Activated naive CD8-positive, alpha-beta T cell treated with anti-CD3 and anti-CD28 coated beads, Interleukin-2, amount 50 U/mL, for 24 hours (primary cell): Measurements from ENCODE around the gene CDKAL1.

Experiments
- ATAC-seq: fragments of 150-1000 bp; cut with Tn5 transposase; one replicate; pipeline ENCODE4 v1.10.0; 2021
- DNase-seq: peaks from one replicate; pipeline ENCODE4 v3.0.0; 2021
- H3K27ac Mint-ChIP-seq: one replicate; pipeline ENCODE4 v1.8.0; 2021; ENCODE audit warnings: mild to moderate bottlenecking, mixed read lengths
- H3K27me3 Mint-ChIP-seq: one replicate; pipeline ENCODE4 v1.8.0; 2021; ENCODE audit warnings: mixed read lengths
- H3K36me3 Mint-ChIP-seq: one replicate; pipeline ENCODE4 v1.8.0; 2021; ENCODE audit warnings: low read depth, mixed read lengths
- H3K4me1 Mint-ChIP-seq: one replicate; pipeline ENCODE4 v1.8.0; 2021; ENCODE audit warnings: mixed read lengths
- H3K4me3 Mint-ChIP-seq: one replicate; pipeline ENCODE4 v1.8.0; 2021; ENCODE audit warnings: mild to moderate bottlenecking, moderate library complexity, mixed read lengths
- H3K9me3 Mint-ChIP-seq: one replicate; pipeline ENCODE4 v1.8.0; 2021; ENCODE audit warnings: mixed read lengths

Gene CDKAL1

DNA sequence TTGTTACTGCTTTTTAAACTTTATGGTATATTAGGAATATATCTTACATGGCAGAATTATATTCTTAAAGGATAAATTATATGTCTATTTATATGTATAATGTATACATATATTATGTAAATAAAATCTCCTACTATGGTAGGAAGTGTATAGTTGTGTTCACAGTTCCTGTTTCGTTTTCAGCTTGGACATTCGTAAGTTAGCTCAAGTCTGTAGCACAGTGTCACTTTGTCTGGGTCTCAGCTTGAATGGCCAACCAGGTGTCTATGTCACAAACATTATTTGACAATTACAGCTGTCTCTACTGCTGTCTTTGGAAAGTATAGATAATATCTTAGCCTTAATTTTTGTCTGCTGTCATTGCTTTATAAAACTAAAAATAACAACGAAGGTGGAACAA is 303.9 kb downstream of the CDKAL1 start:
- ATAC-seq, result no peak

DNA sequence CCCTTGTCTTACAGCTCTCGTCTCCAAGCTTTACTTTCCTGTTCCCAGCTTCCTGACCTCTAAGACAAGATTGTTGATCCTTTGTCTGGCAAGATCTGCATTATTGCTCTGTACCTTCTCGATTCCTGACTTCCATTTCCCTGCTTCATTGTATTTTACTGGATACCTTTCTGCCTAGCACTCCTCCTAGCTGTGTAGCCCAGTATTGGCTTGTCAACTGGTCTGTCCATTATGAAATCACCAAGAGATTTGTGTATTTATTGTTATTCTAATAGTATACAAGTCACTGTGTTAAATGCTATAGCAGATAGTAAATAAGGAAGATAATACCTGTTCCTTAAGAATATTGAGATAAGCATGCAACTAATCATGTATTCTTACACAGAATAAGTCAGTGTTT is 305.4 kb downstream of the CDKAL1 start:
- no peak overlapping the region for H3K27ac Mint-ChIP-seq
- no peak for ATAC-seq
- H3K27me3 Mint-ChIP-seq, result no peaks in the 10 kb centered on the region
- H3K36me3 Mint-ChIP-seq, result peaks cover 22% of the 10 kb centered on the region
- no peak for DNase-seq
- H3K4me3 Mint-ChIP-seq, result no peak overlapping the region
- H3K4me1 Mint-ChIP-seq, result peaks cover 28% of the 10 kb centered on the region
- no peaks in the 10 kb centered on the region for H3K9me3 Mint-ChIP-seq

More for the DNA sequence above, 303.9 kb downstream of the CDKAL1 start:
- no peaks in the 10 kb centered on the region for H3K9me3 Mint-ChIP-seq
- peaks cover 18% of the 10 kb centered on the region for H3K36me3 Mint-ChIP-seq
- H3K4me3 Mint-ChIP-seq, result no peak overlapping the region
- H3K27me3 Mint-ChIP-seq, result no peaks in the 10 kb centered on the region
- no peak for DNase-seq
- H3K4me1 Mint-ChIP-seq, result peaks cover 34% of the 10 kb centered on the region
- no peak overlapping the region for H3K27ac Mint-ChIP-seq

DNA sequence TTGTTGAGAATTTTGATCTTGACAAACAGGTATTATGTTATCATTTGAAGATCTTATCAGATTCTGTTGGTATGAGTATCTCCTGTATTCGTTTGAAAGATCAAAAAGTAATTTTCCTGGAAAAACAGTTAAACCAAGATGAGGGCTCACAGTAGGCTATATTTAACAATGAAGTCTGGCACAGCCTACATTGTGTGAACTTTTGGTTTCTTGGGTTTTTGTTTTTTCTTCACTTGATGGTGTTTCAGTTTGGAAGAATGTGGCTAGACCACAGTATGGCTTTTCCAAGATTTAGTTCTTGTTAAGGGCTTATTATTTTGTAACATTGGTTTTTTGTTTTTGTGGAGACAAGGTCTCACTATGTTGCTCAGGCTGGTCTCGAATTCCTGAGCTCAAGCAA is 306.4 kb downstream of the CDKAL1 start:
- DNase-seq, result no peak
- Mint-ChIP-seq H3K4me3 (no peak overlapping the region), H3K9me3 (no peaks in the 10 kb centered on the region), H3K27ac (peak overlapping the region; percentile 25), H3K36me3 (peaks cover 20% of the 10 kb centered on the region), H3K27me3 (no peaks in the 10 kb centered on the region), H3K4me1 (peaks cover 26% of the 10 kb centered on the region)
- ATAC-seq, result no peak

DNA sequence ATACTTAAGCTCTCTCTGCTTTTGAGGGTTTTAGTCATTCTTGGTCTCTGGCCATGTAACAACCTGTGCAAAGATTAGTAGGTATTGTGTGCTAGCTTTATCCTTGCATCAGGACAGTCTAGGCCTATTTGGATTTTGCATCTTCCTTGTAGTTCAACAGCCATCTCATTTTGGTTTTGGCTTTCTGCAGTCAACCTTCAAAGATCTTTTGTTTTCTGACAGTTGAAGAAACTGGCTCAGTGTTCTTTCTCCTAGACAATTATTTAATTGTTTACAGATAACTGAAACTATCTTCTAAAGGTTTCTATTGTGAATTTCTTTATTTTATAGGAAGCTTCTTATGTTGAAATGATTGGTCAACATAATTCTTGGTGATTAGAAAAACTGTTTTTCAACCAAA is 307.5 kb downstream of the CDKAL1 start:
- ATAC-seq, result no peak
- Mint-ChIP-seq H3K36me3 (peaks cover 22% of the 10 kb centered on the region), H3K4me3 (no peak overlapping the region), H3K4me1 (peaks cover 23% of the 10 kb centered on the region), H3K9me3 (no peaks in the 10 kb centered on the region), H3K27ac (no peak overlapping the region), H3K27me3 (no peaks in the 10 kb centered on the region)
- DNase-seq, result no peak

DNA sequence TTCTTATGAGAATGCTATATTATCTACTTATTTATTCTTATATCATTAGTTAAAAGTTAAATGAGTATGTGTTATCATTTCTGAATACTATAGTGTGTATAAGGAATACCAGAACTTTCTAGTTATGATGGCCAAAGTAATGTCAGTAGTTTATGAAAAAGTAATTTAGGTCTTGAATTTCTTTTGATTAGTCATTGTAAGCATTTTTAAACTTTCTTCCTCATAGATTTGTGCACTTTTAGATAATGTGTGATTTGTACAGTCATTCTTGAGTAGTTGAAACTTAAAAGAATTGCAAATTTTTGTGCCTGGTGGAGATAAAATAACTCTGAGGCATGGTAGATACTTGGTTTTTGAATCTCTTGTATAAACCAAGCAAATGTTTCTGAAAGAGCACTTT is 311.3 kb downstream of the CDKAL1 start:
- H3K36me3 Mint-ChIP-seq, result peaks cover 24% of the 10 kb centered on the region
- H3K9me3 Mint-ChIP-seq, result no peaks in the 10 kb centered on the region
- no peaks in the 10 kb centered on the region for H3K27me3 Mint-ChIP-seq
- ATAC-seq (no peak), DNase-seq (no peak)
- H3K4me3 Mint-ChIP-seq, result no peak overlapping the region
- H3K4me1 Mint-ChIP-seq, result peaks cover 15% of the 10 kb centered on the region
- H3K27ac Mint-ChIP-seq, result no peak overlapping the region

DNA sequence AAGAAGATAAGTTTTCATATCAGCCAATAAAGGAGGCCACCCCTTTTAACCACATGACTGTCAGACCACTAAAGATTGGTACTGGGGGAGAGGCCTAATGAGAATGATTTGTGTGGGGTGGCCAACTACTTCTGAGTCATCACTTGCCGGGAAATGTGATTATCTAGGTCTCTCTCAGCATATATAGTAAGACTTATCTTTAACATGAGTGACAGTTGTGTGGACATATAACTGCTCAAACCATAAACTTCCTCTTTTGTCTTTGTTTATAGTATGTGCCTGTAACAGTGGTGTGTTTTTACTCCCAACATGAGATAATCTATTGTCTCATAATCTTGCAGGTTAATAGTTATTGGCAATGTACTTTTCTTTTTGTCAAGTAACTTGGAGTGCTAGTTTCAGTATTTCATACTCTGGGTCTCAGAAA is 312.4 kb downstream of the CDKAL1 start:
- Mint-ChIP-seq H3K4me1 (peaks cover 9% of the 10 kb centered on the region), H3K27ac (peak overlapping the region; percentile 18), H3K27me3 (no peaks in the 10 kb centered on the region), H3K9me3 (no peaks in the 10 kb centered on the region), H3K36me3 (peaks cover 24% of the 10 kb centered on the region), H3K4me3 (no peak overlapping the region)
- ATAC-seq, result peak; percentile 72
- DNase-seq, result no peak

DNA sequence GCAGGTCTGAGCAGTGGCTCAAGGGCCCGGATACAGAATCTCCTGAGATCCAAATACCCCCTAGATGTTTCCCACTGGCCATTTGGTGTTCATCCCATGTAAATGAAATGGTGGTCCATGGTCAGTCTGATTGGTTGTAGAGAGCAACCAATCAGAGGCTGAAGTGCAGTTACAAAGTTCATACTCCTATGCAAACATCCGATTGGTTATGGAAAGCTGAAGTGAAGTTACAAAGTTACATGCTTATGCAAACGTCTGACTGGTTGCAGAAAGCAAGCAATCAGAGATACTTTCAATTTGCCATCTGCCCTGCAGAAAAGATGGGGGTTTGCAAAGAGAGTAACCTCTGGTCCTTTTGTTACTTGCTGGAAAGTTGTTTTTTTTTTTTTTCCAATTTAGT is 313.6 kb downstream of the CDKAL1 start:
- ATAC-seq (no peak), DNase-seq (no peak)
- Mint-ChIP-seq H3K4me3 (no peak overlapping the region), H3K27me3 (no peaks in the 10 kb centered on the region), H3K9me3 (no peaks in the 10 kb centered on the region), H3K27ac (no peak overlapping the region), H3K36me3 (peaks cover 26% of the 10 kb centered on the region), H3K4me1 (peaks cover 9% of the 10 kb centered on the region)

DNA sequence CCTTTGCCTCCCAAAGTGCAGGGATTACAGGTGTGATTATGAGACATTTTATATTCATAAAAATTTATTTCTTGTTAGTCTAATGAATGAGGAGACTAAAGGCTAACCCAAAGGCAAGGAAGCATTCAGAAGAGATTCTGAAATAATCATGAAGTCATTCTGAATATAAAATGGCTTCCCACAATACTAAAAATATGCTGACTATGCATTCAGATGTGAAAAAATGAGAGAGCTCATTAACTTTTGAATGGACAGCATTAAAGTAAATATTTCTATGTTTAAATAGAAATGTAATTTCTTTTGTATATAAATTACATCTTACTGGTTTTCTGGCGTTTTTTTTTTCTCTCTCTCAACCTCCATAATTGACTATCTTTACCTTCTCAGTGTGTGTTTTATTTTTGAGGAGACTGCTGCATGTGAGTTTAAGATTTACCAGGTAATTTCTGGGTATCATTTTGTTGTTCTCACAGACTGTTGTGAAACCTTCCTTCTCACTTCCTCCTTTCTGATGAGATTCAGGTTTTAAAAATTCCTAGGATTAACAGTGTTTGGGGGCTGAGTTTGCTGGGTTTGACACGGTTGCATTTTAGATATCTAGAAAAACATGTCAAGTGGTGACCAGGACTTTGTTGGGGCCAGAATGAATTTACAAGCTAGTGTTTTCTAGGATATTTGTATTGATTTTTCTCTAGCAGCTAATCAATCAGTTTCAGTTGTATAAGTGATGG is 316.6 kb downstream of the CDKAL1 start:
- no peak for ATAC-seq
- no peaks in the 10 kb centered on the region for H3K27me3 Mint-ChIP-seq
- H3K27ac Mint-ChIP-seq, result no peak overlapping the region
- peaks cover 9% of the 10 kb centered on the region for H3K4me1 Mint-ChIP-seq
- peaks cover 22% of the 10 kb centered on the region for H3K36me3 Mint-ChIP-seq
- no peak overlapping the region for H3K4me3 Mint-ChIP-seq
- no peaks in the 10 kb centered on the region for H3K9me3 Mint-ChIP-seq
- no peak for DNase-seq

DNA sequence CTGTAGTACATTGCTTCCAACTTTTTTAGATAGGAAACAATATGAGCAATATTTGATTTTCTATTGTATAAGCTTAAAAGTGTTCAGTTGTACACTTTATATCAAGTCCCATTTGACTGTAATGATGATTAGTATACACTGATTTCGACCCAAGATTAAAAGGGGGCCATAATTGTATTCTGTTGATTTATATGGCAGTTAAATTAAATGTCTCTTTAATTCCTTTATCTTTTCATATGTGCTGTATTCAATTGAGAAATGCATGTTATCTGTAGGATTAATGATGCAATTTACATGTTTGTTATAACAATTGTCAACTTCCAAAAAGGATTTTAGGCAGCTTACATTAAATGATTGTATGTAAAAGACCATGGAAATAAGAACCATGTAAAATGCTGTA is 317.5 kb downstream of the CDKAL1 start:
- H3K4me1 Mint-ChIP-seq, result peaks cover 3% of the 10 kb centered on the region
- H3K27me3 Mint-ChIP-seq, result no peaks in the 10 kb centered on the region
- ATAC-seq (no peak), DNase-seq (no peak)
- H3K9me3 Mint-ChIP-seq, result no peaks in the 10 kb centered on the region
- no peak overlapping the region for H3K4me3 Mint-ChIP-seq
- H3K27ac Mint-ChIP-seq, result no peak overlapping the region
- peaks cover 17% of the 10 kb centered on the region for H3K36me3 Mint-ChIP-seq

DNA sequence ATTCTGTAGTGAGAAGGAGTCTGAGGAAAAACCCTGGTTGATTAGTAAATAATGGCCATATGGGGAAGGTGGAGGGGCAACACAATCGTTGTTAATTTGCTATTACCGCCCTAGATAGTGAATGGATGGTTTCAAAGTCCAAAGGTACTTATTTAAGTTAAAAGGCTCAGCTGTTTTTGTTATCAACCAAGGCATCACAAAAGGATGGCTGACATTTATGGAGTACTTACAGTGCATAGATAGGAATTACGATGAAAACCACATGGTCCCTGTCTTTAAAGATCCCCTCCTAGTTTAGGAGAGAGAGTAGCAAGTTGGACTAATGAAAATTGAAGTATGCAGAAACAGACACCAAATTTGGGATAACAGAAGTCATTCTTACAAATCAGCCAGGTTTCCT is 319.6 kb downstream of the CDKAL1 start:
- DNase-seq (no peak), ATAC-seq (no peak)
- H3K27ac Mint-ChIP-seq, result no peak overlapping the region
- H3K27me3 Mint-ChIP-seq, result no peaks in the 10 kb centered on the region
- no peaks in the 10 kb centered on the region for H3K9me3 Mint-ChIP-seq
- H3K36me3 Mint-ChIP-seq, result peaks cover 6% of the 10 kb centered on the region
- H3K4me1 Mint-ChIP-seq, result no peaks in the 10 kb centered on the region
- H3K4me3 Mint-ChIP-seq, result no peak overlapping the region

DNA sequence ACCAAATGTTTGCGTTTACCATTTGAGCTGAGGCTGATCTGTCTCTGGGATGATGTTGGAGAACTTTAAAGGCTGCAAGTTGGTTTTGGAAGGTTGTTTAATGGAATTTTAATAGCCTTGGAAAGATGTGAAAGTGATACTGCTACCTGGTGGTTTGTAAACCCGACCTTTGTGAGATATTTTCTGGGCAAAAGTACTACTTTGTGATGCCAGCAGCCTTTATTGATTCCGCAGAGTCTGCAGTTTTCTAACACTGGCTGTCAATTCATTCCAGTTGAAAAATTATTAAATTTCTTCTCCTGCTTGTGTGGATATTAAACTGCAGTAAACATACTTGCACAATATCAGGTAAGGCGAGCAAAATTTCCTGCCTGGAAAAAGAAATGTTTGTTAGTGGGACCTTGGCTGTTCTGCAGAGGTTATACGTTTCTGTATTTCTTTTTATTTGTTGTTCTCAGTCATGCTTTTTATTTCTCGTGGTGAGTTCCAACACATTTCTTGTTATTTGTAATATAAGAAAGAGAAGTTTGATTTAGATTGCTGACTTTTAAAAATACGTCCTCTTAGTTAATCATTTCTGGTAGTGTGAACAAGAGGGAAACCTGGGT is 322.5 kb downstream of the CDKAL1 start:
- Mint-ChIP-seq H3K4me3 (no peak overlapping the region), H3K27me3 (no peaks in the 10 kb centered on the region), H3K9me3 (no peaks in the 10 kb centered on the region), H3K36me3 (peaks cover 12% of the 10 kb centered on the region), H3K27ac (no peak overlapping the region), H3K4me1 (no peaks in the 10 kb centered on the region)
- ATAC-seq (no peak), DNase-seq (no peak)

DNA sequence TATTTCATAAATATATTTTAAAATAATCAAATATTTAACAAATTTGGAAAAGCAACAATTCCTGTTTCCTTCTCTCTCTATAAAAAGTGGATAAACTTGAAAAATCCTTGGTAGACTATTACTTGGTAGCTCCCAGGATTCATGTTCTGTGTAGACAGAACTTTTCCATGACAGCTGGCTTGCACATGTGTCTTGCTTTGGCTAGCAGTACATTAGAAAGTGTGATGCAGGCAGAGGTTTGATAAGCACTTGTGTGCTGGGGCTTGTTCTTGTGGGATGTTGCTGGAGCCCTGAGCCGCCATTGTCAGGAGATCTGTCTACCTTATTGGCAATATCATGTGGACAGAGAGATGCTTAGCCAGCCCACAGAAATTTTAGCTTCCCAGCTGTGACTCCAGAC is 327.2 kb downstream of the CDKAL1 start:
- no peak for DNase-seq
- no peak for ATAC-seq
- Mint-ChIP-seq H3K9me3 (no peaks in the 10 kb centered on the region), H3K36me3 (peaks cover 6% of the 10 kb centered on the region), H3K4me3 (no peak overlapping the region), H3K27me3 (no peaks in the 10 kb centered on the region), H3K4me1 (no peaks in the 10 kb centered on the region), H3K27ac (no peak overlapping the region)

DNA sequence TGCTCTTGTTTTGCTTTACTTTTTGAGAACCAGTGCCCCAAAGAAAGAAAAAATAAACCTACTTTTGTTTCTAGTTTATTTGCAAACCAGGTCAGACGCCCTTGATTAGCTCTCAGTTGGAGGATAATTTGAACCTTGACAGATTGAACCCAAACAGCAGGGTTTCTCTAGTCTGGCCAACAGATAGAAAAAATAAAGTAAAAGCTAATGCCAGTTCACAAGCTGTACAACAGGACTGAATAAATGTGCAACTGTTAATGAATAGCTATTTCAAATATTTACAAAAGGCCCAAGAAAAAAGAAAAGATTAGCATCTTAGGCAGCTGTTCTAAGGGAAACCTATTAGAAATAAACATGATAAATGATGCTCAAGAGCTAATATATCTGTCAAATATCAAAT is 331.8 kb downstream of the CDKAL1 start:
- DNase-seq (no peak), ATAC-seq (no peak)
- H3K4me1 Mint-ChIP-seq, result no peaks in the 10 kb centered on the region
- H3K27ac Mint-ChIP-seq, result no peak overlapping the region
- no peak overlapping the region for H3K4me3 Mint-ChIP-seq
- peaks cover 5% of the 10 kb centered on the region for H3K36me3 Mint-ChIP-seq
- H3K9me3 Mint-ChIP-seq, result no peaks in the 10 kb centered on the region
- H3K27me3 Mint-ChIP-seq, result no peaks in the 10 kb centered on the region

DNA sequence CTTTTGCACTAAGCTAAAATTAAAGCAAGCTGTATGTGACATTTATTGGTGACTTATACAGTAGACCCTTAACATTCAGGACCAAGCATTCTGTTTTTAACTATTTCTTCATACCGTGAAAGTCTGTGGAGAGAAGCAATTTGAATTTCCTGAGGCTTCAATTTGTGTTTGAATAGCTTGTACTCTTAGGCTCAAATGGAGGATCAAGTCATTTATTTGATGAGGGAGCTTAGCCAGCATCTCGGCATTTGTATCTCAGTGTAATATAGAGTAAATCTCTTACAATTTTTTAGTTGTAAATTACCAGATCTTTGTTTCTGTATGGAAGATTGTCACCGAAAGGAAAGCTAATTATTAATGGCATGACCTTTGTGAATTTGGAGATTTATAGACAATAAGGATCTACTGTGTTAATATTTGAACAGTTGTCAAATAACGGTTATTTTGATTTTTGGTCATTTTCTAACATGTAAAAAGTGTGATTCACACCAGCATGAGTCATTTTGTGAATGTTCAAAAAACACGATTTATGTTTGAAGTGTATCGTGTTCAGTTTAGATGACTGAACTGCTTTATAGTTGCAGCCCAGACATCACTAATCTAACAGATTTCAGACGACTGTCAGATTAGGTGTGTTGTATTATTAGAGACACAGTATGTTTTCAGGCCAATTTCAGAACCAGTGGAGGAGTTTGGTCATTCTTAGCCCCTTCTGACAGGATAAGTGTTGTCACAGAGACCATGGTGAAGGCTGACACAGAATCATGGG is 332.9 kb downstream of the CDKAL1 start:
- no peak overlapping the region for H3K4me3 Mint-ChIP-seq
- DNase-seq (no peak), ATAC-seq (no peak)
- peaks cover 5% of the 10 kb centered on the region for H3K36me3 Mint-ChIP-seq
- peaks cover 2% of the 10 kb centered on the region for H3K9me3 Mint-ChIP-seq
- H3K27me3 Mint-ChIP-seq, result no peaks in the 10 kb centered on the region
- H3K4me1 Mint-ChIP-seq, result no peaks in the 10 kb centered on the region
- no peak overlapping the region for H3K27ac Mint-ChIP-seq
